GM19468 (cell line): ENCODE data around the gene TUSC2.

ENCODE experiments used
- ATAC-seq: cut with Tn5 transposase; IDR thresholded peaks from one replicate; pipeline ENCODE4 v1.9.1; 2021; ENCODE audit warnings: mild to moderate bottlenecking, moderate library complexity, moderate number of reproducible peaks; ENCODE audit not compliant: unreplicated experiment; ENCODE audit errors: extremely low read depth

Gene TUSC2, protein sequence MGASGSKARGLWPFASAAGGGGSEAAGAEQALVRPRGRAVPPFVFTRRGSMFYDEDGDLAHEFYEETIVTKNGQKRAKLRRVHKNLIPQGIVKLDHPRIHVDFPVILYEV

DNA sequence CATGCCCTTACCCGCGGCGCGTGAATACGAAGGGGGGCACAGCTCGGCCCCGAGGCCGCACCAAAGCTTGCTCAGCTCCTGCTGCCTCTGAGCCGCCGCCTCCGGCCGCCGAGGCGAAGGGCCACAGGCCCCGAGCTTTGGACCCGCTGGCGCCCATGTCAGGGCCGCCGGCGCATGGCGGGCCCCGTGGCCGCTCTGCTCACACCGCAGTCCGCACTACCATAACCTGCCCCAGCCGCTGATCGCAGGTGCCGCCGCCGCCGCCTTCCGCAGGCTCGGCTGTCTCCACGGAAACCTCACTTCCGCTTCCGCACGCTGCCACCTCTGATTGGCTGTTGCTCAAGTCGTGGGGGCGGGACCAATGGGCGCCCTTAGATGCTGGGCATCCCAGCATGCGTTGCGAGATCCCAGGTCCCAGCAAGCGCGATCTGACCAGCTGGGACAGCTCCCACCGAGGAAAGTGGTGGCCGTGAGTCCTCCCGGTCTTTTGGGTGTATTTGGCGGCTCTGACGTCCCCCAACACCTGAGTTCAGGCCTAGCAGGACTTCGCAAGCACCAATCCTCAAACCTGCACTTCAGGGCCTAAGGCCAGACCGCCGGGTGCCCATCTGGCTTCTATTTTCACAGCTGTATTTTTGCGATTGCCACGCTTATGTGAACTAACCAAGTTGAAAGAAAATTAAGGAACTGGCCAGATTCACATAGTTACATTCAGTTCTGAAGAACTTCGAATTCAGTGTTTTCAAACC lies at the start of gene TUSC2:
Gene TUSC2, minus strand, starts transcription at position 281 of the 749 bp plus-strand sequence. Its CDS starts 124 bp downstream, at position 157.
- peak; percentile 74 for ATAC-seq

DNA sequence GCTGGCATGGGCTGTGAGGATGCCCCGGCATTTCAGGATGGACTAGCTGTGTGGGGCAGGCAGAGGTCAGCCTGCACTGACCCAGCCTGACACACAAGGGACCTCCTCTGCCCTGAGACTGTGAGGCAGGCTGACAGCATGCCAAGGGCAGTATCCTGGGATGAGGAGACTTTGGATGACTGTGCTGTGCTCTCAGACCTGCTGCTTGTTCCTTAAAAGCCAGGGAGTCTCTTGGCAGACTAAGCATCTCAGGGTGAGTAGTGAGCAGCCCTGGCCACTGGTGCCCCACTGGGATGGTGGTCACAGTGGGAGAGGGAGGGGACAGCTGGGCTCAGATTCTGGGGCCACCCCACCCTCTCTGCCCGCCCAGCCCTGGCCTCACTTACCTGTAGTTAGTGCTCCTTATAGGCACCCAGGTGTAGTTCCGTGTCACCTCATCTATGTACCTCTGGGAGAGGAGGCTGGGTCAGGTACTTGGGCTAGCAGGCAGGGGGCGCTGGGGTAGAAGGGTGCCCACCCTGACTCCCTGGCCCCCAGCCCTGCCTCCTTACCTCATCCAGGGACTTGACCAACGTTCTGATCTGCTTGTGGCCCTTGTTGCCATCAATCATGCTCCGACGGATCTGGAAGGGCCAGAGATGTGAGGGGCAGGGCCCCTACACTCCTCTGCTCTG lies 47.4 kb upstream of the TUSC2 start:
- ATAC-seq: no peak

DNA sequence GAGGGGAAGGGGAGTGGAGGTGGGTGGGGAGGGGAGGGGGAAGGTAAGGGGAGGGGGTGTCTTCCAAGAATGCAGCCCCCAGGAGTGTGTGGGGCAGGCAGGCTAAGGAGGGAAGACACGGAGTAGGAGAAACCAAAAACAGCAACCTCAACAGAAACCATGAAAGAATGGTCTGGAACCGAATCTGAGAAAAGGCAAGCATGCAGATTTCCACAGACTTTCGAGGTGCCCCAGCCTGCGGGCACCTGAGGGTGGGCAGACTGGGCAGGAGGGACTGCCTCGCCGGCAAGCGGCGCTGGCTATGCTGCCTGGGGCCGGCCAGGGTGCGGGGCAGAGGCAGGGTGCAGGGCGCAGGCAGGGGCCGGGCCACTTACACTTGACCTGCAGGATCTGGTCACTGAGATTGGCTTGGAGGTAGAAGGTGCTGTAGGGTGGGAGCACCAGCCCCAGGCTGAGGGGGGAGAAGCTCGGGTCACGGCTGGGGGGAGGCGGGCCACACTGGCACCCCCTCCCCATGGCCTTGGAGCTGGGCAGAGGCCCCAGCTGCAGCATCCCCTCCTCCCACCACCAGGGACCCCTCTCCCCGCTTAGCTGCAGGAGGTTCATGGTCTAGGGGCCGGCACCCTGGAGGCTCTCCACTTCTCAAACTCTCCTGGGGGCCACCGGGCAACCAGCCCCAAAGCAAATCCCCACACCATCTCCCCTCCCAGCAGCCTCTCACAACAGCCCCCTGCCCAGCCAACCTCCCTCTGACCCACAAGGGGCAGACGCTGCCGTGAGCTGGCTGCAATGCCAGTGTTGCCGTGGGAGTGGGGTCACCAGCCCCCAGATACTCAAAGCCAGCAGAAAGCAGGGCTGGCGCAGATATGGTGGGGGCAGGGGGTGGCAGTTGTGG lies 46.6 kb upstream of the TUSC2 start:
- no peak for ATAC-seq

DNA sequence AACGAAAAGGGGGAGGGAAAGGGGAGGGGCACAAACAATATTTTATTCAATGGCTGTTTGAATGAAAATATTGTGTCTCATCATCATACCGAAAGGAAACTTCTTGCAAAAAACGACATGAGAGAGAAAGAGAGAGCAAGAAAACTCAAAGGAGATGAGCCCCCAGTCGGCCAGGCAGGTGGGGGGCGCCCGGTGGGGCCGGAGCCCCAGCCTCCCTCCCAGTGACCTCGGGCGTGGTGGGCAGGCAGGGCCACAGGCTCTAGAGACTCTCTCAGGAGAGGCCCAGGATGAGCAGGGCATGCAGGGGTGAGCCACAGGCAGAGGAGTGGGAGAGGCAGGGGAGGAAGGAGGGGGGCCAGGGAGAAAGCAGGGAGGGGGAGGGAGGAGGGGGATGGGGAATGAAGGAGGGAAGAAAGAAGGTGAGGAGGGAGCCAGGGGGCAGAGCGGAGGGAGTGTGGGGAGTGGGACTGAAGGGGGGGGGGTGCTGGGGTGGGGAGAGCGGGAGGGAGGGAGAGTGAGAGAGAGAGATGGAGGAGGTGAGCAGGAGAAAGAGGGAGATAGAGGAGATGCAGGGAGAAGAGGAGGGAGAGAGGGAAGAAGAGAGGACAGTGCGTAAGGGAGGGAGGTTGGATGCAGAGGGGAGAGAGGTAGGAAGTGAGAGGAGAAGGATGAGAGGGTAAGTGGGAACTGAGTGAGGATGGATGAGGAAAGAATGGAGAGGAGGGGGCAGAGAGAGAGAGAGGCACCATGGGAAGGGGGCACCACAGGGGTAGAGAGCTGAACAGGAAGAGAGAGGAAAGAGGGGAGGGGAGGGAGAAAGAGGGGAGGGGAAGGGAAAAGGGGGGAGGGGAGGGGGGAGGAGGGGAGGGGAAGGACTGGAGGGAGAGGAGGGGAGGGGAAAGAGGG lies 45.4 kb upstream of the TUSC2 start:
- ATAC-seq: no peak

DNA sequence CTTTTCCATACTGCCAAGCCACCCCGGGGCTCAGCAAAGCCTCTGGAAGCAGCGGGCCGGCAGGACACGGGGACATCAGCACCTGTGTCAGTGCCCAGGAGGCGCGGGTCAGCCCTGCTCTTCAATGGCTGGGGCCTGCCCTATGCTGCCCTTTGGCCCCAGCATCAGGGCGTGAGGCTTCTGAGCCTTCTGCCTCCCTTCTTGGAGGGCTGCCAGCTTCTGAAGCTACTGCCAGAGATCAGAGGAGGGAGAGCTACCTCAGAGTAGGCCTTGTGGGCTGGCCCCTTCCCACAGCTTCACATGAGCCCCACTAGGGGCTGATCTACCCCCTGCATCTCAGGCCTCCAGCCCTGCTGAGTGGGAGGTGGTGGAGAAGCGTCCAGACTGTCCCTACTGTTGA lies 44.3 kb upstream of the TUSC2 start:
- no peak for ATAC-seq

DNA sequence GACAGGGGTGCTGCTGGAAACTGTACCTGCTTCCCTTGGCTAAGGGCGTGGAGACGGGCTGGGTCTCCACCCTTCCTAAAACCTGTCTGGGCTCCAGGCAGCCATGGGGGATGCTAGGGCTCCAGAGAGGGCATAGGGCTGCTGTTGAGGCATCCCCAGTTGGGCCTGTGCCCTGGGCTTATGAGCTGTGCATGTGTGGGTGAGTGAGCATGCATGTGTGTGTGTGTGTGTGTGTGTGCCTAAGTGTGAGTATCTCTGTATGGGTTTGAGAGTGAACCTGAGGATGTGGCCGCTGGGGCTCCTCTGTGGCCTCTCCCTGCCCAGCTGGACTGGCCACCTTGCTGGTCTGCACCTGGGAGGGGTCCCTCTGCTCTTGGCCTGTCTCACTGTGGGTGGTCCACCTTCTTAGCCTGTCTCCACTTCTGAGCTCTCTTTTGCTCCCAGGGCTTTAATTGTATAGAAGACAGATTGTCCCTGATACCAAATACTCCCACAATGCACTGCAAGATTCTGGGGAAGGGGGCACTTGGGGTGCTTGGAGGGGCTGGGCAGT lies 43.2 kb upstream of the TUSC2 start:
- ATAC-seq: no peak

DNA sequence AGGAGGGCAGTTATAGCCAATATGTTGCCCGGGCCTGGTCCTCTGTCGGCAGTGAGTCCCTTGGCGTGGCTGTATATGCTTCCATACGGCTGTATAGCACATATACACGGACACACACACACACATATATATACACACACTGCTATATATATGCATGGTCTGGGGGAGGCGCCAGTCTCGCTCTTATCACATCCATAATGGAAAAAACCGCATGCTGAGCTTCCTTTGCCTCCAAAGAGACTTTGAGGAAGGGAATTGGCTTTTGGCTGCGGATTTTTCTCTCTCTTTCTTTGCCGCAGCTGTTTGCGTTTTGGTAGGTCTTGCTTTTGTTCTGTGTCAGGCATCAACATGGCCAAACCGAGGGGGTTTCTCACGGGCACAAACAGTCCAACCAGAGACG lies 42.6 kb upstream of the TUSC2 start:
- ATAC-seq: no peak

DNA sequence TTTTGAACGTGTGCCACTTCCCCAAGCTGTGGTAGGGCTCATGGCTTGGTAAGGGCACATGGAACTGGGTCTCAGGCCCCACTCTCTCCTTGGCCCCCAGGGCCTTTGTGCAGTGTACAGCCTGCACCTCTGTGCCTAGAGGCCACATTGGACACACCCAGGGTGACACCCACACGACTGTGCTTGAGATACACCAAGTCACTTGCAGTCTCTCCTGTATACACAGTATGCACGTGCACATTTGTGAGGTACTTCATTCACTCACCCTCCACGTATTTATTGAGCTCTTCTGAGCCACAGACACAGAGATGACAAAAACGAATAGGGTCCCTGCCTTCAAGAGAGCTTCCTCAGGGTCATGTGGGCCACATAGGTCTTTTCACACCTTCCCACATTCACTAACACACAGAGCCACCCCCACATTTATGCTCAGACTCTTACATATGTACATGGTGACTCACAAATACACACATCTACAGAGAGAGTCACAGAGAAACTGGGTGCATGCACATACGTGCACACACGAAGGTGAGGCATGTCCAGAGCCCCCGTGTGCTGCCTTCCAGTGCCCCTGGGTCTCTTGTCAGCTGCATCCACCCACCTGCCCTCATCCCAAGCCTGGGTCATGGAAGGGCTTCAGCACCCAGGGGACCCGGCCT lies 41.1 kb upstream of the TUSC2 start:
- no peak for ATAC-seq

DNA sequence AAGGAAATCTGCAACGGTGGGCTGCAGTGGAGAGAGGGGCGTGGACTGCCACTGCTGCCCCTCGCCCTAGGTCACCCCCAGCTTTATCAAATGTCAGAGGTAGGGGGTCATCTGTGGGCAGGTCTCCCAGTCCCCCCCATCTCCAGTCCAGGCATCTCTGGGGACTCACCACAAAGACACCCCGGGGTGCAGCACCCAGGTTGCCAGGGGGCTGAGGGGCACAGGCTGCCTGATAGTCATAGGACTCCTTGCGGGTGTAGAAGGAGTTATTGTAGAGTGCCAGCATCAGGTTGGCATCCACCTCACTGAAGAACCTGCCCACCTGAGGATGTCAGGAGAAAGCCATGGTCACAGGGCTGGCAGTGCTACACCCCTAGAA lies 37.8 kb upstream of the TUSC2 start:
- ATAC-seq: no peak

DNA sequence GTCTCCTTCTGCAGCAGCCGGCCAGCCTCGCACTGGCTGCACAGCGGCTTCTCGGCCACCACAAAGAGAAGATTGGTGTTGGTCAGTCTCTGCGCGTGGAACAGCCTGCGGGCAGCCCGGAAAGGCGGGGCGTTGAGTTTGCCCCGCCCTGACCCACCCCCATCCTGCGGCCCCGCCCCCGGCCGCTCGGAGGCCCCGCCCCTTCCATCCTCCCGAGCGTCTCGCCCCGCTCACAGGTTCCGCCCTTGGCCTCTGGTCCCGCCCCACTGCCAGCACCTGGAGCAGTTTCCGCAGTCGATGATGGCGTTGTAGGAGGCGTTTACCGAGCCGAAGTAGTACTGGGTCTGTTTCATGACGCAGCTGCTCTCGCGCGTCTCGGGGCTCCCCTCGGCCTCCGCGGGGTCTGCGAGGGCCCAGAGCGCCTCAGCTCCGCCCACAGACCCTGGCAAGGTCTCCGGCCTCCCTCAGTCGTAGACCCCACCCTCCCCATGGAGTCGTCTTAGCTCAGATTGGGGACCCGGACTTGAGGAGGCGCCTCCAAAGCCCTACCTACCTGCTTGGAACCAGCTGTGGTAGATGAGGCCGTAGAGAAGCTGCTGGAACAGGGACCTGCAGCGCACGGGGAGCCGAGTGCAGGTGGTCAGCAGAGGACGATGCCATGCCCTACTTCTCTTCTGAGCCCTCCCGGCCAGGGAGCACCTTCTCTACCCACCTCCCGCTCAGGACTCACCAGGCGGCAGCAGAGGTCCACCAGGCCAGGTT lies 37.2 kb upstream of the TUSC2 start:
- ATAC-seq: no peak

DNA sequence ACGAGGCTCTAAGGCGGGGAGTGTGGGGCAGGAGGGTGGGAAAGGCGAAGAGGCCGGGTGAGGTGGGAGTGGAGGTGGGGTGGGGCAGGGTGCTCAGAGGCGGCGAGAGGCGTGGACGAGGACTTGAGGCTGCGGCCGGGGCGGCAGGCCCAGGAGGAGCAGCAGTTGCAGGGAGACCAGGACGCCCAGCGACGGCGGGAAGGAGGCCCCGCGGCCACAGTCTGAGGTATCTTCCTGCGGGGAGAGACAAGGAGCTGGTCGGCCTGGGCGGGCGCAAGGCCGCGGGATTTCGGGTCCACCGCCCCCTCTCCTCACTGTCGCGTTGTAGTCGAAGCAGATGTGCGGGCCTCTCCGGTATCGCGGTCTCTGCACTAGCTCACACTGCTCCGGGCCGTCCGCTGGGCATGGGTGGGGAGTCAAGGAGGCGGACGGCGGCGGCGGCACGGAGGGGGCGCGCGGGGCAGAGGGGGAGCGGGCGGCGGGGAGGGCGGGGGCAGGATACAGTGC lies 36.6 kb upstream of the TUSC2 start:
- no peak for ATAC-seq

DNA sequence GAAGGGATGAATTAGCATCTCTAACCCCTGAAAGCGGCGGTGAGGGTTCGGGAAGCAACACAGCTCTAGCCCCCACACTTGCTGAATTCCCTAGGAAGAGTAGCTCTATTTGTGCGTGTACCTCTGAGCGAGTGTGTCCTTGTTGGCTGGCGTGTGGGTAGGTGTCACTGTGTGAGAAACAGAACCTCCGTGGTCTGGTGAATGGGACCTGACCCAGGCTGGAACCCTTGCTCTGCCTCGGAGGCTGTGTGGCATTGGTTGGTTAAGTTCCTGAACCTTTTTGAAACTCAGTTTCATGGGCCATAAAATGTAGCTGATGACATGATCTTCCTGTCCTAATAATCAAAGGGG lies 31.7 kb upstream of the TUSC2 start:
- no peak for ATAC-seq

DNA sequence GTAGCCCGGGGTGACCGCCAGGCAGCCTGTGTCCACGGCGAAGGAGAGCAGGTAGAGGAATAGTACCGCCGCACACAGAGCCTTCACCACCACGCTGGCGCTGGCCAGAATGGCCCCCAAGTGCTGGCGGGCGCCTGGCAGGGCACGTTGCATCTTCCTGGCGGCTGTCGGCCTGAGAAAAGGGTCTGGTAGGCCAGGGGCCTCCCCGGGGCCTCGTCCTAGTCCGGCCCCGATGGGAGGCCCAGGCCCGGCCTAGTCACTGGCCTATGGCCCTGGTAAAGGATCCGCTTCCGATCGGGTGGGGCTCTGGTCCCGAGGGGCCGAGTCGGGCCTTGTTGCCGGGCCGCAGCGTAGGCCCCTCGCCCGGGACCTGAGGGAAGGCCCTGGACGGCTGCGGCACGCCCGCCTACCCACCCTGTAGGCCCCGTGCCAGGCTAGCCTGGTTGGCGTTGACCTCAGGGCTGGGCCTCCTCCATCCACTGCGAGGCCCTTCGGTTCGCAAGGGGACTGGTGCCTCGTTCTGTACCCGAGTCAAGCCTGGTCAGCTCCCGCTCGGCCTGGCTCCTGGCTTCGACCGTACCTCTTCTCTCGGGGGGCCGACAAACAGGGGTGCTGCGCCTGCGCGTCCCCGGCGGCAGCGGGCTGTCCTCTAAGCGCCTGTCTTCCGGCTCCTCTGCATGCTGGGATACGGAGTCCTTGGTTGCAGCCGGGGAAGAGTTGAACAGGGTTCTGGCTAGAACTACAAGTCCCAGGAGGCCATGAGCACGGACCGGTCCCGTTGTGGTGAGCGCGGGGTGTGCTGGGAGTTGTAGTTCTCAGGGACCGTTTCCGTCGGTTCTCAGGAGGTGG lies 31.1 kb upstream of the TUSC2 start, which contains the start of gene TMEM115:
Gene TMEM115, minus strand, starts transcription at position 611 of the 849 bp plus-strand sequence. Its CDS starts 458 bp downstream, at position 153.
- ATAC-seq: peak; percentile 83

DNA sequence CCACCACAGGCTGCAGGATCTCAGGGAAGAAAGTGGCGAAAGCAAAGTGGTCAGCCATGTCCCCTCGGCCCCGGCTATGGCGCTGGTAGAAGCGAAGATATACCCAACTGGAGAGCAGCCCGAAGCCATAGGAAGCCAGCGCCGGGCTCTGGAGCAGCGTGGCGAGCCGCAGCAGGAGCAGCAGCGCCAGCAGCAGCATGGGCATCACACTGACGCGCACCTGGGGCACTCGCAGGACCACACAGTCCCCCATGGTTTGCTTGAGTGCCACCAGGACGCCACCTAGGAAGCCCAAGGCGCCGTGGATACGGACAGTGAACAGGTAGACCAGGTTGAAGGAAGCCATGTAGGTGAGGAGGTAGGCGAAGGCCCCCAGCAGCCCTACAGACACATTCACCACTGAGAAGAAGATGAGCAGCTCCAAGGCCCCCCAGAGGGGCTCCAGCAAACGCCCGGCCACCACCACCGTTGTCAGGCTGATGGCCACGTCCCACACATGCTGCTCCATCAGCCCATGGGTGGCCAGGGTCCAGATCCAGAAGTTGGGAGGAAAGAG lies 30.4 kb upstream of the TUSC2 start:
- no peak for ATAC-seq

DNA sequence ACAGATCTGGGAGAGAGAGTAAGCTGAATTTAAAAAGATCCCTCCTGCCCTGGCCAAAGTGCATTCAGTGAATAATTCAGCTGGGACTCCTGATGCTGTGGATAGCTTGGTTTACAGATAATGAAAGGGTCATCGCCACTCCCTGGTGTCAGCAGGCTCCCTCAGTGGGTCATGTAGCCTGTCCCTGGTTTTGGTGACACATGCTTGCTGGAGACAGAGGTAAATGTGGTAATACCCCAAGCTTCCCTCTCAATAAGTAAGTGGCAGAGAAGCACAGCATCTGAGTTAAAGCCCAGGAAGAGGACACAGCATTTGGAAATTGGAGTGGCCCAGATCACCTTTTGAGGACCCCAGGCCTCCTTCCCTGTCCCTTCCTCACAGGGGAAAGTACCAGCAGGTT lies 29.5 kb upstream of the TUSC2 start:
- ATAC-seq: no peak

DNA sequence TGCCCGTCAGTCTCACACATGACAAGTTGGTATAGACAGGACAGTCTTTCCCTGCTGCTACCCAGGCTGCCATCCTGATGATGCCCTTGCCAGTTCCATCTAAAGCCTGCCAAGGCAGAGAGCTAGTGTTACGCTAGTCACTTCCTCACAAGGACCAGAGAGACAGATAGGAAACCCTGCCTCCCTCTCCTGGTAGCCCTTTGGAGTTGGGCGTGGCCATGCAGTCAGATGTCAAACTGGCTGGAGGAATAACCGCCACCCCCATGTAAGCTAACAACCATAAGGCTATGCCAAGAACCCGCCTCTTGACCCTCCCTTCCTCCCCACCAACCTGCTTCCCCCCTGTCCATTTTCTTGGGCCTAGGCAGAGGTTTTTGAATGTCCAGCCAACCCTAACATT lies 28.5 kb upstream of the TUSC2 start:
- no peak for ATAC-seq
